Stimulated activated naive CD4-positive, alpha-beta T cell (primary cell): ENCODE measurements around the gene LAMC2.

ENCODE experiments used
- DNase-seq, 6 experiments: peaks; one replicate each; lab custom pipeline; 2025; lab: John Stamatoyannopoulos, UW

Gene LAMC2

DNA sequence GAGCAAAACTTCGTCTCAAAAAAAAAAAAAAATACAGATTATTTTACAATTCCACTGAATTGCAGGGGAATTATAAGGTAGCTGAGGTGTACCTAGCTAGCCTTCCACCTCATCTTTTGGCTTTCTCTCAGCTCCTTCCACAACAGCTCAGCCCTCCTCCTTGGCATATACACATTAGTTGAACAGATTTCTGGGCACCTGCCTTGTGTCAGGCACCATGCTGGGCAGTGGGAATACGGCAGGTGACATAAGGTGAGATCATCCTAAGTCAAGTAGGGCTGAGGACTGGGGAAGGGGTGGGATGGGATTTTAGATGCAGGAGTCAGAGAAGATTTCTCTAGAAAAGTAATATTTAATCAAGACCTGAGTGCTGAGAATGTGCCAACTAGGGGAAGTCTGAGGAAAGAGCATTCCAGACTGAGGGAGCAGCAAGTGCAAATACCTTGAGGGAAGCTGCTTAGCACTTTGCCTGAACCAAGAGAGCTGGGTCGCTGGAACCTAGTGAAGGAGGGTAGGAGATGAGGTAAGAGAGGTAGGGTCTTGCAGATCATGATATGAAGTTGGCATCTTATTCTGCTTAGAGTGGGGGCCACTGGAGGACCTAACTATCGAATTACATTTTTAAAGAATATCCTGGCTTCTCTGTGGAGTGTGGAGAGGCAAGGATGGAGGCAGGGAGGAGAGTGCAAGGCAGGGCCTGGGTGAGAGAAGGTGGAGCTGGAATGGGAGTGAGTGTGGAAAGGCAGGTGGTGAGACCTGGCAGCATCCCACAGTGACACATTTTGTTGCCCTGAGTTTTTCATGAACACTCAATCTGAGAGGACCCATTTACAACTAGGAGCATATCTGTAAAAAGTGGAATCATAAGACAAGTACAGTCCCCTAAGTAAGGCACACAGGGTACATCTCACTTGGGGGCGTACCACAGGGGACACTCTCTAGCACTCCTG lies 28.2 kb downstream of the LAMC2 start:
- no peak for DNase-seq

DNA sequence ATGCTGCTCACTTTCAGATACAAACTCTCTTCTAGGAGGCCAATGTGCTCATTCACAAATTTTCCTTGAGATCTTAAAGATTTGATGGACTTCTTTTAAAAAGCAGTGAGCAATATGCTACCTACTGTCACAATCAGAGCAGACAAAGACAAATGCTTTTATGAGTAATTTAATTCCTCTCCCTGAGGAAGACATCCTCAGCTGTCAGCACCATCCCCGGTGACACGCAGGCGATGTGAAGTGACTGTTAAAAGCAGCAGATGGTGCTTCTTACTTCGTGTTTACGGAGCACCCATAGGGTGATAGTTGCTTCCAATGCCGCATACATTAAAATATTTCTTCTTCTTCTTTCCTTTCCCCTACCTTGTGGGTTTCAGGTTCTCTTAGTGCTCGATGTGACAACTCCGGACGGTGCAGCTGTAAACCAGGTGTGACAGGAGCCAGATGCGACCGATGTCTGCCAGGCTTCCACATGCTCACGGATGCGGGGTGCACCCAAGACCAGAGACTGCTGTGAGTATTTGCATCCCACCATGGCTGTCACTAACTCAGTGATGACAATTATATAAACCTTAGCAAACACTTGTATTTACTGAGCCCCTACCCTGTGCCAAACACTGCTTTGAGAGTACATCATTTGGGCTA lies 29.1 kb downstream of the LAMC2 start:
- no peak for DNase-seq

DNA sequence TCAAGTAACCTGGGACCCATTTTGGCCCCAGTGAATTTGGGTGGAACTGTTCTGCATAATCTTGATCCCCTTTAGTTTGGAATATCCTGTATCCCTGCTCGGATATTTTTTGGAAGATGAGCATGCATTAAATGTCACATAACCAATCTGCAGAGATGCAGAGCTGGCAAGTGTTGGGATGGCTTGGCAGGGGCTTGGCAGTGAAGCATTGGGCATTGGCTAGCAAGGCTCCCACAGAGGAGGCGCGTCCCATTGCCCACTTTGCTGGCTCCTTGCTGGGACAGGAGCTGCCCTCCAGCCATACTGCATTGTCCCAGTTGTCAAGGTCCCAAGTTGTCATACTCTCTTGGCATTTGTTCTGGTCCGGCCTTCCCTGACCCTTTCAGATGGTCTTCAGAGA lies 29.9 kb downstream of the LAMC2 start:
- DNase-seq = no peak

DNA sequence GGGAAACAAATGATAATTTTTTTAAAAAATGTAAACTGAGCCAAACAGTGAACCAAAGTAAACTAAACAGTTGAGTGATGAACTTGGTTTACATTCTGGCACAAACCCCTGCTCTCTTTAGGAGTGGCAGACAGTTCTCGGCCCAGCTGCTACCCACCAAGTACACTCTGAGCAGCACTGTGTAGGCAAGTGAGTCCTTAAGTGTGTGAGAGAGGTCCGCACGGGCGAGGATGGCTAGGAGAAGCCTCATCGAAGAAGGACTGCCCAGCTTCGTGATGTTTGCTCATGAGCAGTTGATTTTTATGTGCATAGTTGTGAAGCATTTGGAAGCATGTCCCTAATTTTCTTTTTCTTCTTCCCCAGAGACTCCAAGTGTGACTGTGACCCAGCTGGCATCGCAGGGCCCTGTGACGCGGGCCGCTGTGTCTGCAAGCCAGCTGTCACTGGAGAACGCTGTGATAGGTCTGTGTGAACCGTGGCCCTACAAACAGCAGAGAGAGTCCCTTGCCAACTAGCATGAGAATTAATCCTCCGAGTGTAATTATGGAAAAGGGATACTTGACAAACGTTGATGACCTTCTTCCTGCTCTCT lies 32.1 kb downstream of the LAMC2 start:
- no peak for DNase-seq

DNA sequence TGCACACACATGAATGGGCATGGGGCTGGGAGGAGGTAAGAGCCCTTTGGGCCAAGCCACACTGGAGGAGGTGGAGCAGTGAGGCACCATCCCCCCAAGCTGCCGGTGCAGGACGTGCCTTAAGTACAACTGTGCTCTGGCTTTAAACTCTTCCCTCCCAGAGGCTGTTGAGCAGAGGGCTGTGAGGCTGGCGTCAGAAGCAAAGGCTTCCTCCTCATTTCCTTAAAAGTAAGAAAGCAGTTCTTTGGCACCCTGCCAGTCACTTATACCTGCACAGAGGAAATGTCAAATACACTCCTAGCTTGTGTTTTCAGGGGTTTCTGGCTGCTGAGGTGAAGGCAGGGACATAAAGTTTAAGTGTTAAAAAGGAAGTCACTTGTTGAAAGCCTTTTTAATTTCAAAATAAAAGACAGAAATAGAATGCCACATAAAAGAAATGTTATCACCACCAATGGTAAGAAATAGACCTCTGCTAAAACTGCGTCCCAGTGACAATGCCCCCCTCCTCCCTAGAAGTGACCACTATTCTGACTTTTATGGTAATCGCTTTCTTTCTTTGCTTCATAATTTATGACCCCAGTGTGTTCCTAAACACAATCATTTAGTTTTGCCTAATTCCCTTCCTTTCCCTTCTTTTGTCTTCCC lies 33.0 kb downstream of the LAMC2 start:
- DNase-seq = peak; percentile 13 to 89 (median 72)

DNA sequence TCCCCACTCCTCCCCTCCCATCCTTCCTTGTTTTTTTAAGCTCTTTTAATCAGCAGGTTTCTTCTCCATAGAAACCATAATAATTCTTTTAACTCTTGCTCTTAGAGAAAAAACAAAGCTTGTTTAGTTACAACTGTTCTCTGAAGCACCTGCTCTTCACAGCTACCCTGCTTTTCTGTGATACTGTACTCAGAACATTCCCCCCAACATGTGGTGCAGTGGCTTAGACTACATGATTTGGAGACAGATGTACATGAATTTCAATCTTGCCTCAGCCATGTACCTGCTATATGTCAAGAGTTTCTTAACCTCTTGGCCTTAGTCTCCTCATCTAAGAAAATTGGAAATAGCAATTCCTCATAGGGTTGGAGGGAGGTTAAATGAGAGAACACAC lies 33.5 kb downstream of the LAMC2 start:
- peak in 1 of 6 experiments; percentile 29 for DNase-seq

DNA sequence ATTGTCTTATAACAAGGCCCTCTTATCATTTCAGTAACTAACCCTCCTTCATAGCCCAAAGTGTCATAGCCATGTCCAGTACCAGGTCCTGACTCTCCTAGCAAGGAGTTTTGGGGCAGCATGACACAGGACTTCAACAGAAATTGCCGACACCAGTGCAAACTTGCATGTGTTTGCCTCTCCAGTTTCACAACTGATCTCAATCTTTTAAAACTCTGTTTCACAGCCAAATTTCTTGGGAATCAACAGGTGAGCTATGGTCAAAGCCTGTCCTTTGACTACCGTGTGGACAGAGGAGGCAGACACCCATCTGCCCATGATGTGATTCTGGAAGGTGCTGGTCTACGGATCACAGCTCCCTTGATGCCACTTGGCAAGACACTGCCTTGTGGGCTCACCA lies 36.8 kb downstream of the LAMC2 start:
- DNase-seq = no peak

DNA sequence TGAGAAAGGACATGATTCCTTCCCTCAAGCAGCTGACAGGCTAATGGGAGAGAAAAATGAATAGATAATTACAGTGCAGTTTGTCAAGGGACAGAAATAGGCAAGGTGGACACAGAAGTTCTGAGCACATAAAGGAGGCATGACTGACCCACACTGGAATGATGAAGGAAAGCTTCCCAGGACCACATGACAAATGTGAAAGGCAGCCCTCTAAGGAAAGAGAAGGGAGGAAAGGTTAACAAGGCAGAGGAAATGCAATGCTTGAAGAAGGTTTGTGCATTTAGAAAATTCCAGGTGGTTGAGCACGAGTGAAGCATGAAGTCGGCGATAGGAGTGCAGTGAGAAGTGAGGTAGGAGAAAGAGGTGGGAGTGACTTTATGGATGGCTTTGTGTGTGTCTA lies 37.4 kb downstream of the LAMC2 start:
- no peak for DNase-seq

DNA sequence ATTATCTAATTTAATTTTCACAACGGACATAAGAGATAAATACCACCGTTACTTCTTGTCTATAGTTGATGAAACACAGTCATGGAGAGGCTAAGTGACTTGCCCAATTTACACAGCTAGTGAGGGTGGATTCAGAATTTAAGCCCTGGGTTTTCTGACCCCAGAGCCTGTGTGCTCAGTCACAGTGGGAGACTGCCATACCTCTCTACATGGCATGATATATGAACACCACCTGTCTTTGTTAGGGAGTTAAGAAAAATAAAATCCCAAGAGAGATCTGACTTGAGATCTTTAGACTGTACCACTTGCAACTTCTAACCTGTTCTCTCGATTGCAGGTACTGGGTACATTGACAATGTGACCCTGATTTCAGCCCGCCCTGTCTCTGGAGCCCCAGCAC lies 40.3 kb downstream of the LAMC2 start:
- no peak for DNase-seq

DNA sequence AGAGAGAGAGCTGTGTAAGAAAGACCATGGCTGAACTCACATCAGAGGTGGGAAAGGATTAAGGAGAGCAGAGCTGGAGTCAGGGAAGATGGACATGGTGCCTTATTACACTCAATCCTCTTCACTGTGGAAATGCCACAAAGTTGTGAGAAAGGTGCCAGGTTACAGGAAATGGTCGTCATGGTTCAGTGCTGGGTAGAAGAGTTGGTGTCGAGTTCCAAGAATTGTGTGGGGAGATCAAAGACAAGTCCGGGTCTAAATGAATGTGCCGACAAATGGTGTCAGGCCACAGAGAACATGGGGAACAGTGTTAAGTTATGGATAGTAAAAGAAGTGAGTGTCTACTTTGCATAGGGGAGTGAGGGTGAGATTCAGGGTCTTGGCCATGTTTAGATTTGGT lies 40.9 kb downstream of the LAMC2 start:
- no peak for DNase-seq

DNA sequence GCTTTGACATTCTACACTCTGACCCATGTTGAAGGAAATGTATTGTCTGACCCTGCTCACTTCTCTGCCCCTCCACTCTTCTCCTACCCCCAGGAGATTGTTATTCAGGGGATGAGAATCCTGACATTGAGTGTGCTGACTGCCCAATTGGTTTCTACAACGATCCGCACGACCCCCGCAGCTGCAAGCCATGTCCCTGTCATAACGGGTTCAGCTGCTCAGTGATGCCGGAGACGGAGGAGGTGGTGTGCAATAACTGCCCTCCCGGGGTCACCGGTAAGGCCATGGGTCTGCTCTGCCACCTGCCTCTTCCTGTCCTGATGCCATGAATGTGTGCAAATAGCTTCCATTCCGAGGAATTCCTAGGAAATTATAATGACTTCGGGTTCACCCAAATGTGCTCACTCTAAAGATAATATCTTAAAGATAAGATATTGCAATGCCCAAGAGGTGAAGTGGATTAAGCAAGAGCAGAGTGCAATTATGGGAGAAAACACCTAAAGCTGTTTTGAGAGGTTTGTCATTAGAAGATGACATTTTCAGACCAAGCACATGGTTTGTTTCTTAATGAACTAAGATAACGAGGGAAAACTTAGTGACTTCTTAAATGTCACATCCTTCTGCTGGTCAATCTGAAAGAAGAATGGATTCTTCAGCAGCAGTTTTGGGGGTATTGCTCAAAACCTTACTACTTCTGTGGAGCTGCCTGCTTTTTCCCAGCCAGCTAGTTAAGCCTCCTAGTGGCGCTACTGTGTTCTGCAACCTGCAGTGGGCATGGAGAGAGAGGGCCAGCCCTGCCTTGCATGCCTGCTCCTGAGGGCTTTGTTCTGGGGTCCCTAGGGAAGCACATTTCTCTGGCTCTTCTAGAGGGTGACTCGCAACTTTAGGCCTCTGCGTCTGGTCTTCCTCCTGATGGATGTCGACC lies 41.6 kb downstream of the LAMC2 start:
- DNase-seq = peak in 3 of 6 experiments; percentile 4 to 33 (median 11)

DNA sequence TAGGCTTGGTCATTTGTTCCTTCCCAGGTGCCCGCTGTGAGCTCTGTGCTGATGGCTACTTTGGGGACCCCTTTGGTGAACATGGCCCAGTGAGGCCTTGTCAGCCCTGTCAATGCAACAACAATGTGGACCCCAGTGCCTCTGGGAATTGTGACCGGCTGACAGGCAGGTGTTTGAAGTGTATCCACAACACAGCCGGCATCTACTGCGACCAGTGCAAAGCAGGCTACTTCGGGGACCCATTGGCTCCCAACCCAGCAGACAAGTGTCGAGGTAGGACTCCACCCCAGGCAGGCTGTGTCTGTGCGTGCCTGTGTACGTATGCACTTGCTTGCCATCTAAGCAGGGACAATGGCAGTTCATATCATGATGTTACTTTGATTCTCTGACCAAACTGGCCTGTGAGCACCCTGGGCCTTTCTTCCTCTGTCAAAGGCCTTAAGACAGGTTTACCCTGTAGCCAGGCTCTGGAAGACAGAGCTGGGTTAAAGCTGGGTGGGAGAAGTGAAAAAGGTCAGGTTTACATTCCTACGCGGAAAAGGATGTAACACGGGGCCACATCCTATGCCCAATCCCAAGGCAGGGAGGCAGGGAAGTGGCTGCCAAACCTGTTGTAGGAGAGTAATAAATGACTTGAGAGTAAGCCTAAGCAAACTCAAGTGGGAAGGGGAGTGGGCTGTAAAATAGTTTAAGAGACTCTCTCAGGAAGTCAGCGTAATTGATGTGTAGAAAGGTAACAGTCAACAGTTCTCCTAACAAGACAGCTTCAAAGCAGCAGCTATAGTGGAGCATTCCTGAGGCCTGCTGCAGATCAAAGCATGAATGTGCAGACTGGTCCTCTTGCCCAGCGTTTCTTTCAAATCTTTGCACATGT lies 42.5 kb downstream of the LAMC2 start:
- DNase-seq = no peak

DNA sequence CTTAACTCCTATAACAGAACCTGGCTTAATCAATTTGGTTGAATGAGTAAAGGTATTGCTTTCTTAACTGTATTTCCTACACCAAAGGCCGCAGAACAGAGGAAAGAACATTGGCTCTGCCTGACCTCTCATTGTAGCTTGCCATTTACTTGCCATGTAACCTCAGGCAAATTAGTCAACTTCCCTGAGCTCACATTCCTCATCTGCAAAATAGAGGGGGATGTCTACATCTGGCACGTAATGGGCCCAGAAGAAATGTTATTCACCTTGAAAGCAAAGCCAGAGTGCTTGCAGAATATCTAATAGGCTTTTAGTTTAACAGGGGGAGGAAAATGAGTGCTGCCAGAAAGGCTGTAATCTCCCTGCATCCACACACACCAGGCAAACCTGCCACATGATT lies 44.3 kb downstream of the LAMC2 start:
- no peak for DNase-seq

DNA sequence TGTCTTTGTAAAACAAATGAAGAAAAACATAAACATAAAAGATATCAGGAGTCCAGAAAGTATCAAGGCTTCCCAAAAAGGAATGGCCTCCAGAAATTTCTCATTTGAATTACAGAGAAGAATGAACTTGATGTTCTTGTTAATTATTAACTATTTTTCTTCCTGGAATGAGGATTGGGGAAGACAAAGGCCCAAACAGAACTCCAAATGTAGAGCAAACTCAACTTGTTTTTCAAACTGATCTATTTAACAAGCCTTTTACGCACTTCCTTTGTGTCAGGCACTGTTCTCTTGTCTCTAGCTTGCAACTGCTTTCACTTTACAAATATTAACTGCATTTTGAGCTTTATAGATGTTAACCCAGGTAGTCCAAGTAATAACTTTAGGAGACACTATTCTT lies 45.5 kb downstream of the LAMC2 start:
- no peak for DNase-seq

DNA sequence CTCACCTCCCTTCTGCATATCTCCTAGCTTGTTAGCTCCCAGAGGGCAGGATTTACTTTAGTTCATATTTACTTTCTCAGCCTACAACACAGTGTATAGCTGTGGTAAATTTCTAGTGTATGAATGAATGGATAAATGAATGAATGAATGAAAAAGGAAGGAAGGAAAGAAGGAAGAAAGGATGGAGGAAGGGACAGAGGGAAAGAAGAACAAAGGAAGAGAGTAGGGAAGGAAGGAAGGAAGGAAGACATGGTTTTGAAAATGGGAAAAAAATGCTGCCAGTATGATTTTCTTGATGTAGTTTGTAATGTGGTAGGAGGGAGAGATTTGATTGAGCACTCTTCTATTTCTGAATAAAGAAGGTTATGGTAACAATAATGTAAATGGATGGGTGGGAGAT lies 47.0 kb downstream of the LAMC2 start:
- DNase-seq = no peak

DNA sequence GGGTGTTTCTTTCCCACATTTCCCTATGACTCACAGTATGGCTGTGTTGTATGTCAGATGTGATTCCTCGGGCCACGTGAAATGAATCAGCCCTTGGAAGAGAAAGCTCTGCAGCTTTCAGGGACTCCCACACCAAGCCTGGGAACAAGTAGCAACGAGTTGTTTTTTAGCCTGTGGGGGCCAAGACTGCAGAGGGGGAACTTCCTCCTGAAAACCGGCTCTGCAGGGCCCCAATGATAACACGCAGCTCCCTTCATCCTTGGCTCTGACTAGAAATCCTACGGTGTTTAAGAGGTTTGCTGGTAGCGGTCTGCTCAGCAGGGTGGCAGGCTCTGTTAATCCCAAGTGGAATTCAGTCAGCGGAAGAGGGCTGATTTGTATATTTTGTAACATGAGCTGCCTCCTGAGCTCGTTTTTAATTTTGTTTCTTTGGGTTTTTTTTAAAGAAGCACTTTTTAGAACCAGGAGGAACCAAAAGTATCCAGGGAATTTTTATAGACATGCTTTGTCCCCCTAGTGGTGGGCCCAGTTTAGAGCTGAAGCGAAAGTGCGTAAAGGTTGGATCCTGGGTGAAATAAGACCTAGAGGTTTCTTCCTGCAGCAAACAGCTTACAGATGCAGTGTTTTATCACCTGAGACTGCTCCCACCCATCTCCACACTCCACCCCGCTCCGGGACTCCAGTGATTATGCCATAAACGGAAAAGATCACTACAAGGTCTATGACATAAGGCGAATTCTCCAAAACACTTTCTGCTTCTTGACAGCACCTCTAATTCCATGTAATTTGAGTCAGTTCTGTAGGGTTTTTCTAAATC lies 48.8 kb downstream of the LAMC2 start:
- DNase-seq = no peak

DNA sequence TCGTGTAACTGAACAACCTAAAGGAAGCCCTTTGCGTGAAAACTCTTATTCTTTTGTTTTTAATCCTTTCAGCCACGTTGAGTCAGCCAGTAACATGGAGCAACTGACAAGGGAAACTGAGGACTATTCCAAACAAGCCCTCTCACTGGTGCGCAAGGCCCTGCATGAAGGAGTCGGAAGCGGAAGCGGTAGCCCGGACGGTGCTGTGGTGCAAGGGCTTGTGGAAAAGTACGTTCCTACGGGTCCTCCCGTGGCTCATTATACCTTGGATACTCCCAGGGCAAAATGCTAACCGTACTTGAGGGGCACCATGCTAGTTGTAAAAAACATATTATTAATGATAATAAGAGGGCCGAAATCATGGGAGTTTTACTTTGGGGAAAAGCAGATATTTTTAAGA lies 49.4 kb downstream of the LAMC2 start:
- DNase-seq = no peak

DNA sequence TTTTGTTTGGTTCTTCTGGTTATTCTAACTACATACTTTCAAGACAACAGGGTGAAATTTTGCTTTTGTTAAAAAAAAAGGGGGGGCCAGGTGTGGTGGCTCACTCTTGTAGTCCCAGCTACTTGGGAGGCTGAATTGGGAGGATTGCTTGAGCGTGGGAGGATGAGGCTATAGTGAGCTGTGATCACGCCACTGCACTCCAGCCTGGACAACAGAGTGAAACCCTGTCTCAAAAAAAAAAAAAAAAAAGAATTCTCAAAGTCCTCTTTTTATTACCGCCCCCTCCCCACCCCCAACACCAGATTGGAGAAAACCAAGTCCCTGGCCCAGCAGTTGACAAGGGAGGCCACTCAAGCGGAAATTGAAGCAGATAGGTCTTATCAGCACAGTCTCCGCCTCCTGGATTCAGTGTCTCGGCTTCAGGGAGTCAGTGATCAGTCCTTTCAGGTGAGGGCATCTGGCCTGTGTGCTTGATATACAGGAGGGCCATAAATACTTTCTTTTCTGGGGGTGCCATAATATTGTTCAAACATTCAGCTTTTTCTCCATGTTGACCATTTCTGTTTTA lies 50.2 kb downstream of the LAMC2 start:
- no peak for DNase-seq

DNA sequence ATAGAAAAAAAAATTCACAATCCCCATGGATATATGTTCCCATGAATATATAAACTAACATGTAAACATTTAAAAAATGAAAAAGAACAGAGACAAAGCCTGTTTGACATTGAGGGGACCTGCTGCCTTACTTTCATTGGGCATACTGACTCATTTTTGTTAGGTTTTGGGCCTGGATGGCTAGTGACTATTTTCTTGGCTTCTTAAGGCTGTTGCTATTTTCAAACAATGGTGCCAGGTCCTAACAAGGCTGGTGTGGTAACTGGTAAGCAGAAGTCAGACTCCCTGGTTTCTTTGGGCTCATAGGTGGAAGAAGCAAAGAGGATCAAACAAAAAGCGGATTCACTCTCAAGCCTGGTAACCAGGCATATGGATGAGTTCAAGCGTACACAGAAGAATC lies 51.0 kb downstream of the LAMC2 start:
- no peak for DNase-seq
